SKM-1 (cell line): ENCODE data around the gene TMEM92.

ENCODE experiments used
- DNase-seq: peaks from one replicate; lab custom pipeline; 2025; ENCODE audit not compliant: unreplicated experiment; lab: John Stamatoyannopoulos, UW

The TMEM92 gene

GRCh38 chr17:50274142-50274896 lies at the start of gene TMEM92:
Gene TMEM92, plus strand, starts transcription at chr17:50274466. Its CDS starts 36 bp downstream, at chr17:50274502.
- DNase-seq: no peak

- no peak for DNase-seq
These were observed 48.5 kb upstream of the TMEM92 start for GRCh38 chr17:50225701-50226240.

DNA sequence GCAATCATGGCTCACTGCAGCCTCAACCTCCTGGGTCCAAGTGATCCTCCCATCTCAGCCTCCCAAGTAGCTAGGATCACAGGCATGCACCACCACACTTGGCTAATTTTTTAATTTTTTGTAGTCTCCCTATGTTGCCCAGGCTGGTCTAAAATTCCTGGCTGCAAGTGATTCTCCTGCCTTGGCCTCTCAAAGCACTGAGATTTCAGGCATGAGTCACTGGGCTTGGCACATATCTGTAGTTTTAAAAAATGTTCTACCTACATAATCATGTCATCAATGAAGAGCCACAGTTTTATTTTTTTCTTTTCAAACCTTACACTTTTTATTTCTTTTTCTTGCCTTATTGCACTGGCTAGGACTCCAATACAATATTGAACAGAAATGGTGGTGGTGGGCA lies 39.7 kb upstream of the TMEM92 start:
- no peak for DNase-seq

DNA sequence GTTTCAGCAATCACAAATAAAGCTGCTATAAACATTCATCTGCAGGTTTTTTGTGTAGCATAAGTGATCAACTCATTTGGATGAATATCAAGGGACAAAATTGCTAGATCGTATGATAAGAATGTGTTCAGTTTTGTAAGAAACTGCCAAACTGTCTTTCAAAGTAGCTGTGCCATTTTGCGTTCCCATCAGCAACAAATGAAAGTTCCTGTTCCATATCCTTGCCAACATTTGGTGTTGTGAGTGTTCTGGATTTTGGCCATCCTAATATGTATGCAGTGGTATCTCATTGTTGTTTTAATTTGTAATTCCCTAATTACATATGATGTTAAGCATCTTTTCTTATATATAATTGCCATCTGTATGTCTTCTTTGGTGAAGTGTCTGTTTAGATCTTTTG lies 36.4 kb upstream of the TMEM92 start:
- DNase-seq: no peak

DNA sequence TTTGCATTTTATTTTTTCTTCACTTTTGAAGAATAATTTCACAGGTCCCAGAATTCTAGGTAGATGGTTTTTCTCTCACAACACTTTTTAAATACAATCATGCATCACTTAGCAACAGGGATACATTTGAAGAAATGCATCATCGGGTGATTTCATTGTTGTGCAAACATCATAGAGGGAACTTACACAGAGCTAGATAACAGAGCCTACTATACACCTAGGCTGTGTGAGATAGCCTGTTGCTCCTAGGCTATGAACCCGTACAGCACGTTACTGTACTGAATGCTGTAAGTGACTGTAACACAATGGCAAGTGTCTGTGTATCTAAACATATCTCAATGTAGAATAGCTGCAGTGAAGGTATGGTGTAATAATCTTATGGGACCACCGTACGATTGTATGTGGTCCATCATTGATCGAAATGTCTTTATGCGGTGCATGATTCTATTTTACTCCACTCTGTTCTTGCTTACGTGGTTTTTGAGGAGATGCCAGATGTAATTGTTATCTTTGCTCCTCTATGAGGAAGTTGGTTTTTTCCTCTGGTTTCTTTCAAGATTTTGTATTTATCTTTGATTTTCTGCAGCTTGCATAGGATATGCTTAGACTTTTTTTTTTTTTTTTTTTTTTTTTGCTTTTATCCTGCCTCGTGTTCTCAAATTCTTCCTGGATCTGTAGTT lies 35.5 kb upstream of the TMEM92 start:
- no peak for DNase-seq

DNA sequence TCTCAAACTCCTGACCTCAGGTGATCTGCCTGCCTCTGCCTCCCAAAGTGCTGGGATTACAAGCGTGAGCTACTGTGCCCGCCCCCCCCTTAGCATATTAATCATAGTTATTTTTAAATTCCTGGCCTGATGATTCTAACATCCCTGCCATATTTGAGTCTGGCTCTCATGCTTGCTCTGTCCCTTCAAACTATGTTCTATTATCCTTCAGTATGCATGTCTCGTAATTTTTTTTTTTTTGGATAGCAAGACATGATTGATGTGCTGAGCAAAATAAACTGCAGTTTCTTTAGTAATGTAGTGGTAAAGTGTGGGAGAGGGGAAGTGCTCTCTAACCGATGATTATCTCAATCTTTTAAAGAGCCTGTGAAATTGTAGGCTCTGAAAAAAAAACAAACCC lies 34.3 kb upstream of the TMEM92 start:
- no peak for DNase-seq

GRCh38 chr17:50240851-50241250 lies 33.4 kb upstream of the TMEM92 start:
- DNase-seq: no peak

DNA sequence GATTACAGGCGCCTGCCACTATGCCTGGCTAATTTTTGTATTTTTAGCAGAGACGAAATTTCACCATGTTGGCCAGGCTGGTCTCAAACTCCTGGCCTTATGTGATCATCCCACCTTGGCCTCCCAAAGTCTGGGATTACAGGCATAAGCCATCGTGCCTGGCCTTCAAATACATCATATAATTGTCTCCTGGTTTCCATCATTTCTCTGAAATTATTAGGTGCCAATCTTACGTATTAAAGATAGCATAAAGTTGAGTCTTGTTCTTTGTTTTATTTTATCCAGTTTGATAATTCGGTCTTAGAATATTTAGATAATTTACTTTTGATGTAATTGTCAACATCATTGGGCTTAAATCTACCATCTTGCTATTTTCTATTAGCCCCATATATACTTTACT lies 32.8 kb upstream of the TMEM92 start:
- no peak for DNase-seq

- DNase-seq: no peak
These were observed 29.5 kb upstream of the TMEM92 start for GRCh38 chr17:50244771-50245170.

DNA sequence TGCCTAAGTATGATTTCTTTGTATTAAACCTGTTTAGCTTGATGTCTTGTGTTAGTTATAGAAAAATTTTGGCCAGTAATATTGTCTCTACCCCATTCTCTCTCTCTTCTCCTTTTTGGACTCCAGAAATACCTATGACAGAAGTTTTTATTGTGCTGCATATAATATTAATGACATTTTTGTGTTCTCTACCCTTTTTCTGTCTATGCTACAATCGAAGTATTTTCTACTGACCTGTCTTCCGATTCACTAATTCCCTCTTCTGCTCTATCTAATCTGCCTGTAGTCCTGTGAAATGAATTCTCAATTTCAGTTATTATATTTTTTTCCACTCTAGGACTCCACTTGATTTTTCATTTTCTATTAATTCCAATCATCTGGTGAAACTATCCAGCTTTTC lies 26.0 kb upstream of the TMEM92 start:
- DNase-seq: no peak

DNA sequence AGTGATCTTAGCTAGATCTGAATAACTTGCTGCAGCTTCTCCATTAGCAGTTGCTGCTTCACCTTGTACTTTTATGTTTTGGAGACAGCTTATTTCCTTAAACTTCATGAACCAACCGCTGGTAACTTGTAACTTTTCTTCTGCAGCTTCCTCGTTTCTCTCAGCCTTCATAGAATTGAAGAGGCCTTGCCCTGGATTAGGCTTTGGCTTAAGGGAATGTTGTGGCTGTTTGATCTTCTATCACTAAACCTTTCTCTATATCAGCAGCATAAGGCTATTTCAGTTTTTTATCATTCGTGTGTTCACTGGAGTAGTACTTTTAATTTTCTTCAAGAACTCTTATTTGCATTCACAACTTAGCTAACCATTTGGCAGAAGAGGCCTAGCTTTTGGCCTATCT lies 21.5 kb upstream of the TMEM92 start:
- no peak for DNase-seq

- DNase-seq: no peak
These were observed 18.3 kb upstream of the TMEM92 start for GRCh38 chr17:50255766-50256635.

GRCh38 chr17:50256826-50257618 lies 17.2 kb upstream of the TMEM92 start:
- no peak for DNase-seq

DNA sequence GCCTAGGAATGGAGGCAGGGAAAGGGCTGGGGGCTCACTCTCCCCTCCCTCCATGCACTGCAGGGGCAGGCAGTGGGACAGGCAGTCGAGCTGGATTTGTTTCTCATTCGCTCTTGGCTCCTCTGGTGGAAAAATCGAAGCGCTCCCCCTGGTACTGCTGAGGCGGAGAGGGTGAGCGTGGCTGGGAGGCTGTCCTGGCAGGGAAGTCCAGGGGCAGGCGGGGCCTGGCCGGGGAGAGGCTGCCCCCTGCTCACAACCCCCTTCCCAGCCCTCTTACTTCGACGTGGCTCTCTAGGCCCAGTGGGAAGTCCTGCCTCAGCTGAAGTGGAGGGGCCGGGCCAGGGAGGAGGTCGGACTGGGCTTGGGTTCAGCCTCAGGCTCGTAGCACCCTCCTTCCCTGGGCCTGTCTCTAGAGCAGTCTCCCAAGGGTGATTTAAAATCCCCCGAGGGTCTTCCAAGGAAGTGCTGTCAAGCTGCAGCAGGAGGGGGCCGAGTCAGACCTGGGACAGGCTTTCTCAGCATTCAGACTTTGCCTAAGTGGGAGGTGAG lies 16.5 kb upstream of the TMEM92 start:
- no peak for DNase-seq

- DNase-seq: no peak
These were observed 15.4 kb upstream of the TMEM92 start for GRCh38 chr17:50258647-50259476.

GRCh38 chr17:50259477-50260324 lies 14.6 kb upstream of the TMEM92 start:
- no peak for DNase-seq

GRCh38 chr17:50260501-50260911 lies 13.8 kb upstream of the TMEM92 start:
- DNase-seq: no peak

- no peak for DNase-seq
These were observed 13.0 kb upstream of the TMEM92 start for GRCh38 chr17:50261051-50261915.
